GM10847 (cell line): Measurements from ENCODE around the gene RAB4B.

ENCODE experiments used
- POLR2A ChIP-seq: IDR thresholded peaks from 2 replicates; pipeline ENCODE4 v1.6.1; 2011; ENCODE audit not compliant: insufficient read length; ENCODE audit errors: extremely low read depth

RAB4B gene

GRCh38 chr19:40777937-40778705, at the start of gene RAB4B:
RAB4B (plus strand) TSS chr19:40778247; CDS start chr19:40778376, 129 bp downstream.
- peak; percentile 61 for TF ChIP-seq POLR2A

GRCh38 chr19:40733149-40733548, 44.9 kb upstream of the RAB4B start:
- TF ChIP-seq POLR2A, result no peak

- TF ChIP-seq POLR2A, result no peak
Observed at GRCh38 chr19:40735013-40735771, 42.9 kb upstream of the RAB4B start.

- no peak for TF ChIP-seq POLR2A
Observed at GRCh38 chr19:40736661-40737060, 41.4 kb upstream of the RAB4B start.

GRCh38 chr19:40737102-40737644, 40.9 kb upstream of the RAB4B start:
- TF ChIP-seq POLR2A, result no peak

GRCh38 chr19:40739030-40739839, 38.8 kb upstream of the RAB4B start:
- no peak for TF ChIP-seq POLR2A

- TF ChIP-seq POLR2A, result no peak
Observed at GRCh38 chr19:40739871-40740703, 38.0 kb upstream of the RAB4B start.

- TF ChIP-seq POLR2A, result no peak
Observed at GRCh38 chr19:40740747-40741146, 37.3 kb upstream of the RAB4B start.

GRCh38 chr19:40741527-40742390, 36.3 kb upstream of the RAB4B start:
- no peak for TF ChIP-seq POLR2A

- no peak for TF ChIP-seq POLR2A
Observed at GRCh38 chr19:40742477-40742876, 35.6 kb upstream of the RAB4B start.

GRCh38 chr19:40742886-40743285, 35.2 kb upstream of the RAB4B start:
- TF ChIP-seq POLR2A, result no peak

GRCh38 chr19:40743926-40744325, 34.1 kb upstream of the RAB4B start:
- TF ChIP-seq POLR2A, result no peak

GRCh38 chr19:40744554-40745401, 33.3 kb upstream of the RAB4B start:
- no peak for TF ChIP-seq POLR2A
